ENCODE measurements around the gene LDLRAD4.
"Not testable (repeated sequence)": the region's sequence is repeated elsewhere in the genome, so short reads cannot be mapped to it uniquely, and the experiment has no call there.

Gene LDLRAD4

DNA sequence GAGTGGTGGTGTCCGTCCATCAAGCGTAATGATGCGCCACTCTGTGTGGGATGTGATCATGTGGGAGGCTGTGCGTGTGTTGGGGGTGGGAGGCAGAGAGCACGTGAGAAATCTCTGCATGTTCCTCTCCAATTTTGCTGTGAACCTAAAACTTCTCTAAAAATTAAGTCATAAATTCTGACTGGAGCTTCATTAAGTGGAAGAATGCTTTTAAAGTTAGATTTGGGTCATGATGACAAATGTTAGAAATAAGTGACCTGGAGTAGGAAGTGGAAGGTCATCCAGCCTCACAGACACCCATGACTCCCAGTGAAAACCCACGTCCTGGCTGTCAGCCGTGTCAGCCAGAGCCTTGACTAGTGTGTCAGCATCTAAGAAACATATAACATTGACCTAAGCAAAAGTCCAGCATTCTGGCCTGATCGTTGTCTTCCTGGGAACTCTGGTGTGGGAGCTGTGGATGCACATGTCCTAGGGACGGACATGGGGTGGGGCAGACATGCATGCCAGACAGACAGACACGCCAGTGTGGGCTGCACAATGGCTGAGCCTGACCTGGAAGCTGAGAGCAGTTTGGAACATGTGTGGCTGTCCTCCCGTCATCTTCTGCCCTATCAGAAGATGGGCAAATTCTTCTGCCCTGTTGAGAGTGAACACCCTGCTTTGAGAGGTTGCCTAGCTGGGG is 262.2 kb downstream of the LDLRAD4 start:
- no peak for DNase-seq

DNA sequence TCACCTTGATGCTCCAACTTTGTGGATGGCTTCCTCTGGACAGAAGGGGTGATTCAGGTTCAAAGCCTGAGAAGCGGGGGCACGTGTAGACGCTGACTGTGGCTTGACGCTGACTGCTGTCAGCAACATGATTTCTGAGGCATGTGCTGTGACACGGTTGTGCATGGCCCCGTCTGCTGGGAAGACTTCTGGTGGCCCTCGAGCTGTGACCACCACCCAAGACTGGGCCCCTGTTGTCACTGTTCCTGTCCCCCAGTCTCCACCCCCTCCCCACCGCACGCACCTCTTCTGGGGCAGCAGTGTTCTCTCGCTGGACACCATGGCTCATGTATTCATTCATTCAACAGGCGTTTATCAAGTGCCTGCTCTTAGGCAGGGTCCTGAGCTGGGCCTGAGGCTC is 262.8 kb downstream of the LDLRAD4 start:
- no peak for DNase-seq

DNA sequence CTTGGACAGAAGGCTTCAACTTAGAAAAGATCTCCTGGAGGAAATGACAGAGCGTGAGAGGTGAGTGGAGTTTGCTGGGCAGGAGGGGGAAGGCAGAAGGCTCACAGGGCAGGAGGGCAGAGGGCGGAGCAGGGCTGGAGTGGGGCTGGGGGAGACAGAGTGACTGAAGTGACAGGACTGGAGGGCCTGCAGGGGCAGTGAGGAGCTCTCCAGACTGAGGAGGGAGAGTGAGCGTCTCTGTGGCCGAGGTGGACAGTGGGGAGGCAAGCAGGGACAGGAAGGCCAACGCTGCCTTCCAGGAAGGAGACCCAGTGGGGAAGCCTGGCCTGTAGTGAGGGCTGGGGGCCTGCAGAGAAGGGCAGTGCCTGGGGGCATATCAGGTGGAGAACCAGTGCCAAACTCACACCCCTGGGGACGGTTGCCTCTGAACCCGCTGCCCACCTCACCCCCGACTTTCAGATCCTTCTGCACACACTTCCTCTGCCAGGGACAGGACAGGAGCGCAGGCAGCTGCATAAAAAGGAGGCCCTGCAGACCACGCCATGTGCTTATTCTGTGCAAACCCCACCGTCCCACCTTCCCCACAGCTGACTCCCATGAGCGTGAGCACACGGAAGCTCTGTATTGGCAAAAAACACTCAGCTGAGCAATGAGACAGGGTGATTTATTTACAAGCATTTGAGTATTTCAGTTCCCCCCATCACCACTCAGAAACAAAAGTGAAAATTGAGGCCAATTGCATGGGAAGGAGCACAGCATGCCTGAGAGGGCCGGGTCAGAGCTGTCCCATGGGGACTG is 263.5 kb downstream of the LDLRAD4 start:
- DNase-seq, result no peak

DNA sequence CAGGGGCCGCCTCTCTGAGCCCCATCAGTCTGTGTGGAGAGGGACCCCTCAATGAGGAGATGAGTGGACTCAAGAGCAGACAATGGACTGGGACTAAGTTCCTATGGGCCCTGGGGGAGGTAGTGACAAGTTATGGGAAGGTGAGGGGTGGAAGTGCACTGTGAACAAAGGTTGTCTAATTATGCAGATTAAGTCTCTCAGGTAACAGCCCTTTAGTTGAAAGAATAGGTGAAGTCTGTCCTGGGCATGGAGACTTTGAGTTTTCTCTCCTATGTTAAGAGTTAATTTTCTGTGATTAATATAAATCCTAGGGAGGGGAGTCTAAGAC is 264.0 kb downstream of the LDLRAD4 start:
- no peak for DNase-seq

- DNase-seq, result no peak
Measured at GRCh38 chr18:13483316-13484270, 265.0 kb downstream of the LDLRAD4 start.

DNA sequence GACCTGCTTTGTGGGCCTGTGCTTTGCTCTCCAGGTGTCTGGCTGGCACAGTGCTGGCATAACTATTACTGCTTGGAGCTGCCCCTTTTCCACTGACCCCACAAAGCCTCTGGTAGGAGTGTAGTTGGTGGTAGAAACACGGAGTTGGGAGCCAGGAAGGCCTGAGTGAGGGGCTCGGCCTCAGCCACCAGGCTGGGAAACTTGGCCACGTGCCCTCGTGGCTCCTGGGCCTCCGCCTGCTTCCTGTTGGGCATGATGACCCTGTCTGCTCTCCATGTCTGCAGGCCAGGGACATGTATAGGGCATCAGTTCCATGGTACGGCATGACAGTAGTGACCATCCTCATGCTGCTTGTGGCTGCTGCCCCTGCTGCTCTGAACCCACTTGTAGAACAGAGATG is 266.6 kb downstream of the LDLRAD4 start:
- no peak for DNase-seq

- no peak for DNase-seq
Measured at GRCh38 chr18:13485604-13486003, 267.0 kb downstream of the LDLRAD4 start.

GRCh38 chr18:13486284-13486683 is 267.7 kb downstream of the LDLRAD4 start:
- DNase-seq, result no peak

GRCh38 chr18:13486686-13487085 is 268.1 kb downstream of the LDLRAD4 start:
- DNase-seq, result no peak

DNA sequence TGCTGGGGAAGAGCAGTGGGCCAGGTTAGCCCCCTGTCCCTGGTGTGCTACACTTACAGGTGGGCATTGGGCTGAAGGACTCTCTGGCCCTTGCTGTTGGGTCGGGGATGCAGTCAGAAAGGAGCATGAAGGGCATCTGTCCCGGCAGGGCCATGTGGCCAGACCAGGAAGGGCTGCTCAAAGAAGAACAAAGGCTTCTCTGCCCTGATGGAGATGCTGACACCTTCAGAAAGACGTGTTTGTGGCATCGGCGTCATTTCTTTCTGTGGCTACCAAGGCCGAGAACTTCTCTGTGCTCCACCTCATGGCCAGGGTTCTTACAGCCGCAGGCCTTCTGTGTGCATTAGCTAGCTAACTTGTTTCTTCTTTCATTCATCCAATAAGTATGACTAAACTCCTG is 268.7 kb downstream of the LDLRAD4 start:
- no peak for DNase-seq

GRCh38 chr18:13488281-13488929 is 269.8 kb downstream of the LDLRAD4 start:
- no peak for DNase-seq

DNA sequence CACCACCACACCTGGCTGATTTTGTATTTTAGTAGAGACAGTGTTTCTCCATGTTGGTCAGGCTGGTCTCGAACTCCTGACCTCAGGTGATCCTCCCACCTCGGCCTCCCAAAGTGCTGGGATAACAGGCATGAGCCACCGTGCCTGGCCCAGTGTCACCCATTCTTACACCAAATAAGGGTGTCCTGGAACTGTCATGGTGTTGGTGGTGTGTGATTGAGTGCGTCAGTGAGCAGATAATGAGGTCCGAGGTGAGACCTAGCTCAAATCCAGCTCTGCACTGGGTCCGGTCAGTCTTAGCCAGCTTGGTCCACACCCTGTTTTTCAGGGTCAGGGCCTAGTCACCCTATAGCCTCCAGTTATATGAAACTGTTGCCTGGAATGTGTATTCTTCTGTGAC is 270.7 kb downstream of the LDLRAD4 start:
- not testable (repeated sequence) for DNase-seq

GRCh38 chr18:13491138-13491537 is 272.6 kb downstream of the LDLRAD4 start:
- no peak for DNase-seq

- DNase-seq, result no peak
Measured at GRCh38 chr18:13492314-13492713, 273.8 kb downstream of the LDLRAD4 start.

- no peak for DNase-seq
Measured at GRCh38 chr18:13493079-13493478, 274.5 kb downstream of the LDLRAD4 start.

DNA sequence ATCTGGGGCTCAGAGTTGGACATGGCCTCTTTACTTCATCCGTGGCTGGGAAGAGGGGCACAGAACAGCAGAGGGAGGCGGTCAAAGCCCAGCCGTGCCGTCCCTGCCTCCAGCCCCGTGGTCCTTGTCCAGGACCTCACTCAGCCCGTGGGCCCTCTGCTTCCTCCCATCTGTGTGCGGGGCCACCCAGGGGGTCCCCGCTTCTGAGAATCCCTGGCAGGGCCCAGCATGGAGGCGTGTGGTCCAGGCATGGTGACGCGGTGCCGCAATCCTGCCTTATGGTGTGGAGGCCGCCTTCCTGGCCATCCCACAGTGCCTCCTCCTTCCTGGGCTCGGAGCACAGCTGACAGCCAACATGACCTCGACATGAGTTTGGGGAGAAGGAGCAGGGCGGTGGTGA is 275.2 kb downstream of the LDLRAD4 start:
- no peak for DNase-seq

DNA sequence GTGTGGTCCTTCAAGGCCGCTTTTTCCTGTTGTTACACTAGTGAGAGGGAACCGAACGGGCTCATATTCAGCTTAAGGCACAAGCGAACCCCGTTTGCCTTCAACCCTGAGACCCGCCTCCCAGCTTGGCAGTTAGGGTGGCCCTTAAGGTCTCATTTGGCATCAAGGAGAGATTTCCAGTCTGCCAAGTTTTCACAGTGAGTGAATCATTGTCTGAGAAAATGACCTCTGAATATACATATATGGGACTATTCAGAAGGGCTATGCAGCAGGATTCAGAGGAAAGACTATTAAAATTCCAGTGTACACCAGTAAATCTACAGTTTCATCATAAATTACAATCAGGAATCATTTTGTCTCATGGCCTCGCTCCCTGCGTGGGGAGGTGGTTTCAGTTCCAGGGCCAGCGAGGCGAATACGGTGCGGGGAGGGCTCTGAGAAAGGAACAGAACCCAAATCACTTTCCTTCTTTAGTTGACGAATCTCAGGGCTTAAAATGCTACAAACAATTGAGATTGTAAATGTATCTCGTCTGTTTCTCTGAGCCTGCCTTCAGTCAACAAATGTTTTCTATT is 276.4 kb downstream of the LDLRAD4 start:
- no peak for DNase-seq

DNA sequence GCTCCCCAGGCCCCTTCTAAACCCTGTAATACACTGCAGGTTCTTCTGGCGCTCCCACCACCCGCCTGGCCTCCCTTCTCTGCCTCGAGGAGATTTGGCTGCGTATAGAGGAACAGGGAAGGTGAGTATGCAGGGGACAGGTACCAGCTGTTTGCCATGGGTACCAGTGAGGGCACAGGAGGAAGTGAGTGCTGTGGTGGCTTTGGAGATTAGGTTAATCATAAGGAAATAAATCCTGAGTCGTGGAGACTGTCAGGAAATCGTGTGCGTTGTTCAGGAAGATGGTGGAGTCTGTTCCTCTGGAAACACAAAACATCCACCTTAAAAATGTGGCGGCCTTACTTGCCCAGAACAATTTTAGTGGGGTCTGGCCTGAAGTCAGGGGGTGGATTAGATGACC is 277.4 kb downstream of the LDLRAD4 start:
- no peak for DNase-seq

GRCh38 chr18:13496691-13497281 is 278.2 kb downstream of the LDLRAD4 start:
- no peak for DNase-seq

- no peak for DNase-seq
Measured at GRCh38 chr18:13499803-13500202, 281.2 kb downstream of the LDLRAD4 start.

DNA sequence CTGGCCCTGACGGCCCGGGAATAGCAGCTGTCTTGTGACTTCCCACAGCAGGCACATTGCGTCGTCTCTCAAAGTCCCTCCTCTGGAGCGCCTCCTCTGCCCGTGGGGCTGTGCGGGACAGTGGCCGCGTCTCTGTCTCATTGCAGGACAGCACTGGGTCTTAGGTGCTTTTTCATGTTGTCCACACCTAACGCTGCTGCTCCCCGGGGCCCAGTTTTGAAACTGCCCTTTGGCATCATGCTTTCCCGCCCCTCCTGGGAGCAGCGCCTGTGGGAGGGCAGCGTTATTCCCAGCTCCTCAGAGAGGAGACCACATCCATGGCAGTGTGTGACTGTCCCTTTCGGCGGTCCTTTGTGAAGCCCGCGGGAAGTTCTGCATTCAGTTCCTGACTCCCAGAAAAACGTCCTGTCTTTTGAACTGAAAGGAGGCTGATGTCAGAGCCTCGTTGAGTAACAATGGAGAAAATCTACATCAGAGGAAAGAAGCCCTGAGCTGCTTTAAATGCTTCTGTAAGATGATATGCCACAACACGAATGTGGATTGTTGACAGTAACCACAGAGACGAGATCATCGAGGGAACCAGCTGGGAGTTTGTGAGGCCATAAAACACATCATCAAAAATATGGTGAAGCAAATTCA is 281.8 kb downstream of the LDLRAD4 start:
- DNase-seq, result peak; percentile 60

All from right forelimb (tissue), 1 donor.